C4-2B (cell line): ENCODE results near the gene NYNRIN.

Experiments used
- ZFX ChIP-seq: fragments of 450-650 bp; IDR thresholded peaks from 2 replicates; pipeline ENCODE4 v1.6.1; 2017
- TF ChIP-seq, protein P1 (sequence below): fragments of 450-650 bp; conservative IDR thresholded peaks from 2 replicates; pipeline ENCODE4 v1.5.1; 2017; ENCODE audit warnings: mild to moderate bottlenecking

DNA sequence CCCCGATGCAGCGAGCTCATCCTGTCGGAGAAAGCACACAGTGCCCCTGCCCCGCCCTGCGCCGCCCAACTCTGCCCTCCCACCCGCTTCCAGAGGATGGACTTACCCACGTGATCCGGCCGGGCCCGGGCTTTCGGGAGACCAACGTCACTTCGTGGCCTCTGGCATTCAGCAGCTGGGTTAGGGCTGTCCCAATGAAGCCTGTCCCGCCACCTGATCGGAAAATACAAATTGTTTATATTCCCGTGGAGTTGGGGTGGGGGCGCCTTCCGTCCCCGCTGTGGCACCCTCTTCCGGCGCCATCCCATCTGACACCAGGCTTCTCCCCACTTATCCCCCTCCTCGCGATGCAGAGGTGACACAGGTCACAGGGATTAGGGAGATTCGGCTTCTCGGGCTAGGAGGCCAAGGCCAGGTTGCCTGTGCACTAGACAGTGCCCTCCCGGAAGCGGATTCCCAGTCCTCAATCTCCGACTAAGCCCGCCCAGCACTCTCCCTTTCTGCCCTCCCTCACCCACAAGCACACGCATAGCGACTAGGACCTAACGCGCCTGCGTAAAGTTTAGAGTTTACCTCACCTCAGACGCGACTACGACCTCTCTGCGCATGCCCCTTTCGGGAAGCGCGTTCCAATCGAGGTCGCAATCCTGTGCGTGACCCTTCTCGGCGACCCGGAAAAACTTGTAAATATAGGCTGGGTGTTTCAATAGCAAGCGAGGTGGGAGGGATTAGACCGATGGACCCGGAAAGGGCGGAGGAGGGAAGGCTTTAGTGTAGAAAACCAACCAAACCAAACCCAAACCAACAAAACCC, 43.6 kb downstream of the NYNRIN start, which contains the start of gene SDR39U1:
- TF ChIP-seq, protein P1, sequence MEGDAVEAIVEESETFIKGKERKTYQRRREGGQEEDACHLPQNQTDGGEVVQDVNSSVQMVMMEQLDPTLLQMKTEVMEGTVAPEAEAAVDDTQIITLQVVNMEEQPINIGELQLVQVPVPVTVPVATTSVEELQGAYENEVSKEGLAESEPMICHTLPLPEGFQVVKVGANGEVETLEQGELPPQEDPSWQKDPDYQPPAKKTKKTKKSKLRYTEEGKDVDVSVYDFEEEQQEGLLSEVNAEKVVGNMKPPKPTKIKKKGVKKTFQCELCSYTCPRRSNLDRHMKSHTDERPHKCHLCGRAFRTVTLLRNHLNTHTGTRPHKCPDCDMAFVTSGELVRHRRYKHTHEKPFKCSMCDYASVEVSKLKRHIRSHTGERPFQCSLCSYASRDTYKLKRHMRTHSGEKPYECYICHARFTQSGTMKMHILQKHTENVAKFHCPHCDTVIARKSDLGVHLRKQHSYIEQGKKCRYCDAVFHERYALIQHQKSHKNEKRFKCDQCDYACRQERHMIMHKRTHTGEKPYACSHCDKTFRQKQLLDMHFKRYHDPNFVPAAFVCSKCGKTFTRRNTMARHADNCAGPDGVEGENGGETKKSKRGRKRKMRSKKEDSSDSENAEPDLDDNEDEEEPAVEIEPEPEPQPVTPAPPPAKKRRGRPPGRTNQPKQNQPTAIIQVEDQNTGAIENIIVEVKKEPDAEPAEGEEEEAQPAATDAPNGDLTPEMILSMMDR: no peak
- no peak for TF ChIP-seq ZFX
